Hematopoietic multipotent progenitor cell treated with erythropoietin and hydrocortisone succinate and interleukin-3 and kit ligand, for 15 days (in vitro differentiated cells): Measurements from ENCODE around the gene TLR9.
A peak's percentile ranks its signal among the peaks of the same experiment; 100 is the strongest.

Experiments
- DNase-seq: peaks from one replicate; pipeline ENCODE4 v3.0.0-alpha.2; 2015; ENCODE audit warnings: low spot score

TLR9 gene

GRCh38 chr3:52217409-52217805 lies 8.0 kb downstream of the TLR9 start:
- DNase-seq: no peak

- peak; percentile 54 for DNase-seq
Observed at GRCh38 chr3:52216585-52217408, 8.6 kb downstream of the TLR9 start.

GRCh38 chr3:52215351-52215750 lies 10.1 kb downstream of the TLR9 start:
- DNase-seq: no peak

GRCh38 chr3:52213901-52214300 lies 11.5 kb downstream of the TLR9 start:
- DNase-seq: no peak

GRCh38 chr3:52213005-52213404 lies 12.4 kb downstream of the TLR9 start:
- no peak for DNase-seq

- no peak for DNase-seq
Observed at GRCh38 chr3:52211268-52211891, 14.1 kb downstream of the TLR9 start.

- DNase-seq: no peak
Observed at GRCh38 chr3:52210550-52211046, 14.8 kb downstream of the TLR9 start.

GRCh38 chr3:52210037-52210436 lies 15.4 kb downstream of the TLR9 start:
- DNase-seq: no peak

- DNase-seq: no peak
Observed at GRCh38 chr3:52208556-52208955, 16.9 kb downstream of the TLR9 start.

GRCh38 chr3:52205727-52206372 lies 19.6 kb downstream of the TLR9 start:
- no peak for DNase-seq

GRCh38 chr3:52204337-52205073 lies 20.9 kb downstream of the TLR9 start:
- DNase-seq: no peak

- no peak for DNase-seq
Observed at GRCh38 chr3:52203701-52204100, 21.7 kb downstream of the TLR9 start.

GRCh38 chr3:52202384-52203077 lies 22.9 kb downstream of the TLR9 start:
- no peak for DNase-seq

GRCh38 chr3:52200981-52201679 lies 24.3 kb downstream of the TLR9 start:
- DNase-seq: no peak

- DNase-seq: peak; percentile 10
Observed at GRCh38 chr3:52198643-52199608, 26.5 kb downstream of the TLR9 start.

GRCh38 chr3:52197842-52198625 lies 27.4 kb downstream of the TLR9 start, which contains the start of gene ALAS1:
TSS of gene ALAS1 (plus strand) at chr3:52198160. CDS start at chr3:52199242, 1,082 bp downstream.
- DNase-seq: peak; percentile 96

- no peak for DNase-seq
Observed at GRCh38 chr3:52197499-52197841, 28.0 kb downstream of the TLR9 start.

GRCh38 chr3:52196977-52197376 lies 28.5 kb downstream of the TLR9 start:
- DNase-seq: no peak

GRCh38 chr3:52195823-52196331 lies 29.6 kb downstream of the TLR9 start:
- DNase-seq: no peak
